Muscle layer of duodenum (tissue), 2 donors: ENCODE results near the gene MTUS2.

Experiments
- H3K27ac ChIP-seq: one replicate; pipeline ENCODE4 v1.7.0; 2013; ENCODE audit warnings: mild to moderate bottlenecking, low read length
- H3K27me3 ChIP-seq: one replicate; pipeline ENCODE4 v1.7.0; 2013; ENCODE audit warnings: low read depth, mild to moderate bottlenecking, control low read depth, low read length
- H3K36me3 ChIP-seq, 2 donors: one replicate each; pipeline ENCODE4 v1.7.0; 2013; ENCODE audit warnings: low read length in 2 of 2, control low read depth in 1 of 2, mild to moderate bottlenecking in 1 of 2; ENCODE audit not compliant: insufficient read depth in 2 of 2, control insufficient read depth in 1 of 2
- H3K4me1 ChIP-seq, 2 donors: one replicate each; pipeline ENCODE4 v1.7.0; 2013; ENCODE audit warnings: low read length in 2 of 2, mild to moderate bottlenecking in 2 of 2, control low read depth in 1 of 2, moderate library complexity in 1 of 2; ENCODE audit not compliant: insufficient read depth in 2 of 2, control insufficient read depth in 1 of 2
- H3K4me3 ChIP-seq, 2 donors: one replicate each; pipeline ENCODE4 v1.7.0; 2013; ENCODE audit warnings: low read length in 2 of 2, low read depth in 1 of 2, mild to moderate bottlenecking in 1 of 2
- H3K9me3 ChIP-seq, 2 donors: one replicate each; pipeline ENCODE4 v1.7.0; 2013; ENCODE audit warnings: low read length in 2 of 2, control low read depth in 1 of 2, mild to moderate bottlenecking in 1 of 2; ENCODE audit not compliant: control insufficient read depth in 1 of 2
- donor health status: healthy.

Gene MTUS2

DNA sequence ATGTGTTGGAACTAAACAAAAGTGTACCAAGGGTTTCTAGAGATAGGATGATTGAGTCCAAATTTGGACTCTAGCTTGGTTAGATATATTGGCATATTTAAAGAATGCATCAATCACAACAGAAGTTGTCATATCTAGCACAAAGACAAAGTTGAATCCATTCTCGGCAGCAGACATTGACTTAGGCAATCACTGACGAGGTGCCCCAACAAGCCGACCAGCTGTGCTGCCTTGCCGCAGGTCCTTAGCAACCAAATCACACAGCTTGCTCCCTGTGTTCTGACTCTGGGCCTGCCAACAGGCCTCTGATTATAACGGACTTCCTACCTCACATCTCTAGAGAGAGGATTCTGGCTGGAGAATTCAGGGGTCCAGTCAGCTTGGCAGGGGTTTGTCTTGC lies 208.7 kb downstream of the MTUS2 start:
- Histone ChIP-seq H3K36me3 (no peaks in the 10 kb centered on the region), H3K4me3 (no peak overlapping the region), H3K4me1 (no peaks in the 10 kb centered on the region), H3K27me3 (no peaks in the 10 kb centered on the region), H3K27ac (no peak overlapping the region), H3K9me3 (no peaks in the 10 kb centered on the region)

DNA sequence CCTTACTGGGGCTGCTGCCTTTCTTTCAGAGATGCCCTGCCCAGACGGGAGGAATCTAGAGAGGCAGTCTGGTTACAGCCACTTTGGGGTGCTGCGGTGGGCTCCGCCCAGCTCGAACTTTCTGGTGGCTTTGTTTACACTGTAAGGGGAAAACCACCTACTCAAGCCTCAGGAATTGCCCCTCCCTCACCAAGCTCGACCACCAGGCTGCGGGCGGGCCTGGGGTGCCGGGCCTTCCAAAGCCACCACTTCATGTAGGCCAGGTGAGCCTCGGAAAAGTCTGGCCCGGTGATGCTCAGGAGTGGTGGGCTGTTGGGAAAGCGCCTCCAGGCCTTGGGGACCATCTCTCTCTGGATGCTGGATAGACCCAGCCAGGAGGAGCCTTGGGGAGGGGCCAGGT lies 218.6 kb downstream of the MTUS2 start:
- H3K27ac ChIP-seq, result no peak overlapping the region

GRCh38 chr13:29039212-29039611 lies 219.1 kb downstream of the MTUS2 start:
- Histone ChIP-seq H3K36me3 (no peaks in the 10 kb centered on the region), H3K4me1 (no peaks in the 10 kb centered on the region), H3K4me3 (no peak overlapping the region), H3K9me3 (no peaks in the 10 kb centered on the region), H3K27me3 (no peaks in the 10 kb centered on the region), H3K27ac (no peak overlapping the region)

More for the DNA sequence above, 218.6 kb downstream of the MTUS2 start:
- H3K36me3 ChIP-seq, result no peaks in the 10 kb centered on the region
- no peaks in the 10 kb centered on the region for H3K9me3 ChIP-seq
- no peaks in the 10 kb centered on the region for H3K4me1 ChIP-seq
- no peak overlapping the region for H3K4me3 ChIP-seq
- H3K27me3 ChIP-seq, result no peaks in the 10 kb centered on the region

GRCh38 chr13:29046588-29046987 lies 226.4 kb downstream of the MTUS2 start:
- no peaks in the 10 kb centered on the region for H3K4me1 ChIP-seq

DNA sequence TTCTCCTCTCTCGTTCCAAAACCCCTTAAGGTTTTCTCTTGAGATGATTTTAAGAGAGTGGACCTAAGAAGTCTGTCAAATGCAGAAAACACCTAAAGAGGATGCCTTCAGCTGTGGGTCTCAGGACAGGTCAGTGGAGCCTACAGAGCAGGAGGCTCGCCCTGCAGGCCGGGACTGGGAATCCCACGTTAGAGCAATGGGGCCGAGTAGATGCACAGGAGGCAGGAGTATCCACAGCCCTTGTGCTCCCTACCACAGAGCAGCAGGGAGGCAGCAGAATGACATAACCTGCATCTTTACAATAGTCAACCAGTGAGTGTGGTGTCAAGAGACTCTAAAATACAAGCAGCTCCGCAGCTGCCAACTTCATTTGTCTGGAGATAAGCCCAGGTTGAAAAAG lies 229.4 kb downstream of the MTUS2 start:
- Histone ChIP-seq H3K4me1 (no peaks in the 10 kb centered on the region), H3K4me3 (no peak overlapping the region), H3K9me3 (peaks cover 5 to 6% of the 10 kb centered on the region in 2 donors), H3K27me3 (no peaks in the 10 kb centered on the region), H3K36me3 (no peaks in the 10 kb centered on the region), H3K27ac (no peak overlapping the region)

More at GRCh38 chr13:29046588-29046987, 226.4 kb downstream of the MTUS2 start:
- Histone ChIP-seq H3K27ac (no peak overlapping the region), H3K4me3 (no peak overlapping the region), H3K36me3 (no peaks in the 10 kb centered on the region), H3K9me3 (peaks cover 5 to 9% of the 10 kb centered on the region in 2 donors), H3K27me3 (no peaks in the 10 kb centered on the region)

- Histone ChIP-seq H3K27me3 (no peaks in the 10 kb centered on the region), H3K4me3 (no peak overlapping the region), H3K36me3 (no peaks in the 10 kb centered on the region), H3K27ac (no peak overlapping the region), H3K9me3 (peaks cover 0 to 2% of the 10 kb centered on the region in 2 donors), H3K4me1 (no peaks in the 10 kb centered on the region)
Observed at GRCh38 chr13:29050719-29051118, 230.6 kb downstream of the MTUS2 start.

DNA sequence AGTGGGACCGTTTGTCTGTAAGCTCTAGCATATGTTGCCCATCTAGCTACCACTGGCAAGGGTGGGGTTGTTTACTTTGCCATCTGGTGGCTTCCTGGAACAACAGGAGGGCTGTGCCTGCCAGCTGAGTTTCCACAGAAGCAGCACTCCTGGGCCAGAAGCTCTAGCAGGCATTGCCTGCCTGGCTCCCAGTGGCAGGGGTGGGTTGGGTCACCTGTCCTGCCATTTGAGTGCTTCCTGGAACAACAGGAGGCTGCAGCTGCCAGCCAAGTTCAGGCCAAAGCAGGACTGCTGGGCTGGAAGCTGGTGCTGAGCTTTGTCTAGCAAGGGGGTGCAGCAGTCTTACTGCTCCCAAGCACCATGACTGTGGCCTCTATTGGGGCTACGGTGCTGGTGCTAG lies 239.7 kb downstream of the MTUS2 start:
- Histone ChIP-seq H3K27ac (no peak overlapping the region), H3K36me3 (no peaks in the 10 kb centered on the region), H3K27me3 (no peaks in the 10 kb centered on the region), H3K4me1 (no peaks in the 10 kb centered on the region), H3K4me3 (no peak overlapping the region), H3K9me3 (peaks cover 0 to 11% of the 10 kb centered on the region in 2 donors)

- H3K9me3 ChIP-seq, result no peaks in the 10 kb centered on the region
- no peaks in the 10 kb centered on the region for H3K4me1 ChIP-seq
- H3K27ac ChIP-seq, result no peak overlapping the region
- H3K4me3 ChIP-seq, result no peak overlapping the region
- H3K36me3 ChIP-seq, result no peaks in the 10 kb centered on the region
- H3K27me3 ChIP-seq, result no peaks in the 10 kb centered on the region
Observed at GRCh38 chr13:29065142-29065541, 245.0 kb downstream of the MTUS2 start.

- H3K27me3 ChIP-seq, result no peaks in the 10 kb centered on the region
- no peaks in the 10 kb centered on the region for H3K4me1 ChIP-seq
- H3K36me3 ChIP-seq, result no peaks in the 10 kb centered on the region
- no peak overlapping the region for H3K27ac ChIP-seq
- H3K9me3 ChIP-seq, result no peaks in the 10 kb centered on the region
- no peak overlapping the region for H3K4me3 ChIP-seq
Observed at GRCh38 chr13:29067306-29067945, 247.3 kb downstream of the MTUS2 start.

- Histone ChIP-seq H3K4me1 (peaks cover 0 to 2% of the 10 kb centered on the region in 2 donors), H3K9me3 (no peaks in the 10 kb centered on the region), H3K4me3 (no peak overlapping the region), H3K27ac (no peak overlapping the region), H3K36me3 (no peaks in the 10 kb centered on the region), H3K27me3 (no peaks in the 10 kb centered on the region)
Observed at GRCh38 chr13:29073755-29074154, 253.6 kb downstream of the MTUS2 start.

GRCh38 chr13:29077051-29077813 lies 257.1 kb downstream of the MTUS2 start:
- H3K27me3 ChIP-seq, result no peaks in the 10 kb centered on the region
- H3K9me3 ChIP-seq, result peaks cover 0 to 3% of the 10 kb centered on the region in 2 donors
- no peak overlapping the region for H3K27ac ChIP-seq
- peaks cover 0 to 2% of the 10 kb centered on the region in 2 donors for H3K4me1 ChIP-seq
- no peaks in the 10 kb centered on the region for H3K36me3 ChIP-seq
- H3K4me3 ChIP-seq, result no peak overlapping the region
